CD4-positive, alpha-beta memory T cell (primary cell): Measurements from ENCODE around the gene USP12. TPM values are rescaled to one million over a fixed set of nuclear protein-coding genes. Genes with fewer than 3 reads are reported as not detected.
A peak's percentile ranks its signal among the peaks of the same experiment; 100 is the strongest.

Experiments used
- CTCF ChIA-PET: fragments of 350-600 bp; sonication (Branson Sonifier 250); formaldehyde crosslinking; loops from one replicate; lab custom pipeline; 2021; ENCODE audit warnings: inconsistent platforms; ENCODE audit not compliant: partially characterized antibody; lab: Charles Lee
- POLR2A ChIA-PET: fragments of 350-600 bp; sonication (Branson Sonifier 250); formaldehyde crosslinking; loops from one replicate; lab custom pipeline; 2021; ENCODE audit not compliant: partially characterized antibody; lab: Charles Lee
- DNase-seq, 5 donors: peaks; one replicate each; pipeline versions ENCODE4 v3.0.0 to v3.0.0-alpha.2; 2020 to 2022; ENCODE audit warnings: mixed read lengths in 1 of 5
- H3K27ac ChIP-seq: one replicate; pipeline ENCODE4 v1.7.0; 2013; ENCODE audit warnings: low read depth, low read length
- H3K27me3 ChIP-seq: 2 replicates; pipeline ENCODE4 v1.7.0; 2013; ENCODE audit warnings: mild to moderate bottlenecking, low read length, moderate library complexity; ENCODE audit not compliant: insufficient read depth
- H3K36me3 ChIP-seq: 2 replicates; pipeline ENCODE4 v1.7.0; 2013; ENCODE audit warnings: mild to moderate bottlenecking, low read length, moderate library complexity; ENCODE audit not compliant: insufficient read depth
- H3K4me1 ChIP-seq: 2 replicates; pipeline ENCODE4 v1.7.0; 2013; ENCODE audit warnings: mild to moderate bottlenecking, low read length, moderate library complexity; ENCODE audit not compliant: insufficient read depth
- H3K4me3 ChIP-seq, 2 donors: one replicate each; pipeline ENCODE4 v1.7.0; 2013; ENCODE audit warnings: low read length in 2 of 2, mild to moderate bottlenecking in 1 of 2
- H3K9me3 ChIP-seq, 2 donors: one replicate each; pipeline ENCODE4 v1.7.0; 2013; ENCODE audit warnings: low read length in 2 of 2, control low read depth in 1 of 2; ENCODE audit not compliant: control insufficient read depth in 1 of 2
- H3K27ac Mint-ChIP-seq, 7 donors: one replicate each; pipeline ENCODE4 v1.8.0; 2020 to 2021; ENCODE audit warnings: mixed read lengths in 7 of 7, mild to moderate bottlenecking in 6 of 7, inconsistent platforms in 3 of 7, moderate library complexity in 3 of 7
- H3K27me3 Mint-ChIP-seq, 2 donors: one replicate each; pipeline ENCODE4 v1.8.0; 2020 to 2021; ENCODE audit warnings: mixed read lengths in 2 of 2
- H3K36me3 Mint-ChIP-seq, 2 donors: one replicate each; pipeline ENCODE4 v1.8.0; 2020 to 2021; ENCODE audit warnings: mixed read lengths in 2 of 2, inconsistent platforms in 1 of 2, mild to moderate bottlenecking in 1 of 2
- H3K4me1 Mint-ChIP-seq, 4 donors: one replicate each; pipeline ENCODE4 v1.8.0; 2020 to 2021; ENCODE audit warnings: mixed read lengths in 4 of 4, mild to moderate bottlenecking in 1 of 4
- H3K4me3 Mint-ChIP-seq, 8 donors: one replicate each; pipeline ENCODE4 v1.8.0; 2020 to 2021; ENCODE audit warnings: mixed read lengths in 8 of 8, mild to moderate bottlenecking in 7 of 8, moderate library complexity in 6 of 8, inconsistent platforms in 3 of 8
- H3K9me3 Mint-ChIP-seq, 8 donors: one replicate each; pipeline ENCODE4 v1.8.0; 2020 to 2021; ENCODE audit warnings: mixed read lengths in 8 of 8, mild to moderate bottlenecking in 5 of 8, inconsistent platforms in 3 of 8, moderate library complexity in 1 of 8
- intact Hi-C: fragments of 100-400 bp; cut with micrococcal nuclease; formaldehyde crosslinking; loops from one replicate; pipeline ENCODE4 v1.15.1; 2023
- polyA plus RNA-seq, 2 donors: library from polyadenylated mRNA; unstranded; fragments of 300-500 nt; fragmentation: Illumina TruSeq; gene quantifications; one replicate each; pipeline ENCODE4 v1.2.3, GENCODE V29; 2021
- total RNA-seq, 2 experiments: library from RNA; stranded (reverse); gene quantifications; one replicate each; pipeline ENCODE4 v1.2.3, GENCODE V29; 2021

USP12 gene
- total and polyA plus RNA-seq, 4 experiments from 2014 or later: 16.1 to 26.0 (median 20.2) TPM

- Histone ChIP-seq H3K4me3 (no peak overlapping the region), H3K4me1 (peaks cover 55% of the 10 kb centered on the region), H3K27me3 (no peaks in the 10 kb centered on the region), H3K36me3 (no peaks in the 10 kb centered on the region), H3K27ac (no peak overlapping the region), H3K9me3 (no peaks in the 10 kb centered on the region)
- ChIA-PET POLR2A (interaction anchor here (1.5 kb wide), 2 partner anchors 101 to 451 kb away, joined by 3 to 8 read pairs; partner anchors contain the start of genes LNX2 and RASL11A), CTCF (no interaction called here)
- H3K36me3 Mint-ChIP-seq: peaks cover 0 to 6% of the 10 kb centered on the region in 2 donors
- no peak for DNase-seq
- peak overlapping the region; percentile 10 to 99 (median 51) for H3K4me3 Mint-ChIP-seq
- intact Hi-C loops: loop anchor here (5.0 kb wide), 1 partner anchor 67 kb away; no protein-coding TSS in a partner anchor
- peak overlapping the region in 6 of 7 donors; percentile 21 to 98 (median 70) for H3K27ac Mint-ChIP-seq
- H3K4me1 Mint-ChIP-seq: peaks cover 47 to 69% (median 57%) of the 10 kb centered on the region in 4 donors
- H3K9me3 Mint-ChIP-seq: no peaks in the 10 kb centered on the region
- no peaks in the 10 kb centered on the region for H3K27me3 Mint-ChIP-seq
These were observed 2.5 kb downstream of the USP12 start for GRCh38 chr13:27168906-27169657.

- H3K4me1 ChIP-seq: peaks cover 59% of the 10 kb centered on the region
- peak overlapping the region in 6 of 8 donors; percentile 22 to 99 (median 60) for H3K4me3 Mint-ChIP-seq
- peak overlapping the region in 6 of 7 donors; percentile 2 to 96 (median 52) for H3K27ac Mint-ChIP-seq
- H3K36me3 ChIP-seq: no peaks in the 10 kb centered on the region
- CTCF ChIA-PET: no interaction called here
- intact Hi-C loops: loop anchor here (5.0 kb wide), 1 partner anchor 66 kb away; no protein-coding TSS in a partner anchor
- no peak for DNase-seq
- peaks cover 0 to 6% of the 10 kb centered on the region in 2 donors for H3K36me3 Mint-ChIP-seq
- POLR2A ChIA-PET: interaction anchor here (1.0 to 1.5 kb wide), 2 partner anchors 83 to 102 kb away, joined by 3 read pairs; partner anchors contain the start of genes RASL11A and RPL21
- H3K27me3 Mint-ChIP-seq: no peaks in the 10 kb centered on the region
- peaks cover 52 to 75% (median 63%) of the 10 kb centered on the region in 4 donors for H3K4me1 Mint-ChIP-seq
- no peaks in the 10 kb centered on the region for H3K9me3 Mint-ChIP-seq
- H3K9me3 ChIP-seq: no peaks in the 10 kb centered on the region
- H3K27ac ChIP-seq: no peak overlapping the region
- no peaks in the 10 kb centered on the region for H3K27me3 ChIP-seq
- H3K4me3 ChIP-seq: no peak overlapping the region
These were observed 3.5 kb downstream of the USP12 start for GRCh38 chr13:27168086-27168485.

- intact Hi-C loops: loop anchor here (5.0 kb wide), 1 partner anchor 64 kb away; no protein-coding TSS in a partner anchor
- Mint-ChIP-seq H3K4me1 (peaks cover 54 to 79% (median 65%) of the 10 kb centered on the region in 4 donors), H3K27me3 (no peaks in the 10 kb centered on the region), H3K9me3 (no peaks in the 10 kb centered on the region), H3K27ac (peak overlapping the region in 2 of 7 donors; percentile 30 to 54), H3K36me3 (peaks cover 0 to 6% of the 10 kb centered on the region in 2 donors), H3K4me3 (peak overlapping the region in 3 of 8 donors; percentile 4 to 20 (median 7))
- H3K4me3 ChIP-seq: no peak overlapping the region
- POLR2A ChIA-PET: no interaction called here
- H3K9me3 ChIP-seq: no peaks in the 10 kb centered on the region
- H3K27me3 ChIP-seq: no peaks in the 10 kb centered on the region
- H3K4me1 ChIP-seq: peaks cover 69% of the 10 kb centered on the region
- CTCF ChIA-PET: no interaction called here
- H3K27ac ChIP-seq: no peak overlapping the region
- no peaks in the 10 kb centered on the region for H3K36me3 ChIP-seq
- DNase-seq: no peak
These were observed 5.3 kb downstream of the USP12 start for GRCh38 chr13:27166313-27166712.

- Histone ChIP-seq H3K27me3 (no peaks in the 10 kb centered on the region), H3K4me3 (no peak overlapping the region), H3K36me3 (no peaks in the 10 kb centered on the region), H3K9me3 (no peaks in the 10 kb centered on the region), H3K4me1 (peaks cover 59% of the 10 kb centered on the region), H3K27ac (no peak overlapping the region)
- peaks cover 0 to 6% of the 10 kb centered on the region in 2 donors for H3K36me3 Mint-ChIP-seq
- ChIA-PET POLR2A (no interaction called here), CTCF (no interaction called here)
- no peaks in the 10 kb centered on the region for H3K27me3 Mint-ChIP-seq
- H3K4me1 Mint-ChIP-seq: peaks cover 50 to 78% (median 64%) of the 10 kb centered on the region in 4 donors
- peak overlapping the region in 2 of 8 donors; percentile 23 to 31 for H3K4me3 Mint-ChIP-seq
- peak overlapping the region in 1 of 7 donors; percentile 38 for H3K27ac Mint-ChIP-seq
- intact Hi-C loops: no loop called here
- DNase-seq: no peak
- peaks cover 0 to 2% (median 0%) of the 10 kb centered on the region in 8 donors for H3K9me3 Mint-ChIP-seq
These were observed 9.6 kb downstream of the USP12 start for GRCh38 chr13:27161980-27162379.

GRCh38 chr13:27161423-27161822, 10.2 kb downstream of the USP12 start:
- no peaks in the 10 kb centered on the region for H3K27me3 Mint-ChIP-seq
- H3K27ac ChIP-seq: no peak overlapping the region
- peaks cover 54% of the 10 kb centered on the region for H3K4me1 ChIP-seq
- peaks cover 0 to 11% of the 10 kb centered on the region in 2 donors for H3K36me3 Mint-ChIP-seq
- peaks cover 0 to 5% (median under 1%) of the 10 kb centered on the region in 8 donors for H3K9me3 Mint-ChIP-seq
- no peak for DNase-seq
- H3K4me3 ChIP-seq: no peak overlapping the region
- POLR2A ChIA-PET: no interaction called here
- no peaks in the 10 kb centered on the region for H3K36me3 ChIP-seq
- no peaks in the 10 kb centered on the region for H3K9me3 ChIP-seq
- H3K27me3 ChIP-seq: no peaks in the 10 kb centered on the region
- intact Hi-C loops: no loop called here
- H3K27ac Mint-ChIP-seq: no peak overlapping the region
- CTCF ChIA-PET: no interaction called here
- peaks cover 48 to 74% (median 63%) of the 10 kb centered on the region in 4 donors for H3K4me1 Mint-ChIP-seq
- no peak overlapping the region for H3K4me3 Mint-ChIP-seq

GRCh38 chr13:27160657-27161295, 10.8 kb downstream of the USP12 start:
- ChIA-PET CTCF (no interaction called here), POLR2A (no interaction called here)
- H3K4me3 Mint-ChIP-seq: peak overlapping the region in 6 of 8 donors; percentile 1 to 60 (median 26)
- H3K27ac Mint-ChIP-seq: peak overlapping the region in 2 of 7 donors; percentile 15 to 74
- Histone ChIP-seq H3K4me1 (peaks cover 49% of the 10 kb centered on the region), H3K27ac (no peak overlapping the region), H3K36me3 (no peaks in the 10 kb centered on the region), H3K4me3 (no peak overlapping the region), H3K27me3 (no peaks in the 10 kb centered on the region), H3K9me3 (no peaks in the 10 kb centered on the region)
- H3K4me1 Mint-ChIP-seq: peaks cover 48 to 76% (median 59%) of the 10 kb centered on the region in 4 donors
- H3K9me3 Mint-ChIP-seq: peaks cover 0 to 7% (median 1%) of the 10 kb centered on the region in 8 donors
- H3K27me3 Mint-ChIP-seq: no peaks in the 10 kb centered on the region
- peaks cover 3 to 18% of the 10 kb centered on the region in 2 donors for H3K36me3 Mint-ChIP-seq
- intact Hi-C loops: no loop called here
- DNase-seq: no peak
